HCT116 (cell line): ENCODE measurements around the gene TMEM244. TPM values are rescaled to one million over a fixed set of nuclear protein-coding genes. Genes with fewer than 3 reads are reported as not detected.

ENCODE experiments used
- ATAC-seq: fragments of 200-7000 bp; cut with Tn5 transposase; 2 replicates; pipeline ENCODE4 v1.9.1; 2020; ENCODE audit warnings: mild to moderate bottlenecking, moderate library complexity
- BruUV-seq: library from RNA; stranded (reverse); fragments of 400-500 nt; replicated peaks from 2 replicates; lab custom pipeline; 2021; lab: Mats Ljungman, UMichigan
- CTCF ChIA-PET: fragments of 300-600 bp; sonication (Branson Sonifier 250); formaldehyde crosslinking; loops from one replicate; lab custom pipeline; 2021; ENCODE audit warnings: antibody characterized with exemption; lab: Charles Lee
- POLR2A ChIA-PET: fragments of 300-600, 350-600 bp; sonication (Branson Sonifier 250); formaldehyde crosslinking; loops from one replicate; lab custom pipeline; 2021; ENCODE audit warnings: antibody characterized with exemption; lab: Charles Lee
- RAD21 ChIA-PET, 2 experiments: fragments of 300-600 bp; sonication (Branson Sonifier 250); formaldehyde crosslinking; loops; one replicate each; lab custom pipeline; 2023; ENCODE audit warnings: low total read pairs in 2 of 2; ENCODE audit not compliant: uncharacterized antibody in 2 of 2, unreplicated experiment in 2 of 2, low non-redundant PET in 1 of 2; lab: Charles Lee
- DNase-seq: peaks from one replicate; pipeline ENCODE4 v3.0.0-alpha.2; 2010; ENCODE audit warnings: low read depth, low spot score
- H2AFZ ChIP-seq: fragments of 200-600 bp; shearing (Covaris generic), sonication (generic); 2 replicates; pipeline ENCODE4 v1.6.1; 2017; ENCODE audit warnings: low read depth, mixed run types, mixed read lengths, antibody characterized with exemption, low read length; ENCODE audit not compliant: poor library complexity, severe bottlenecking
- H3K27ac ChIP-seq: 2 replicates; pipeline ENCODE4 v1.5.1; 2012; ENCODE audit warnings: low read depth, low read length
- H3K27me3 ChIP-seq: fragments of 200-600 bp; sonication (generic); 2 replicates; pipeline ENCODE4 v1.6.1; 2016; ENCODE audit warnings: mixed run types, low read length, mixed read lengths; ENCODE audit not compliant: insufficient read depth
- H3K36me3 ChIP-seq, 2 experiments: fragments of 200-500 bp in 1 of 2; fragments of 200-600 bp in 1 of 2; sonication (Bioruptor generic) in 1 of 2; sonication (generic) in 1 of 2; 2 replicates each; pipeline versions ENCODE4 v1.5.1 to v1.6.1; 2014 to 2016; ENCODE audit warnings: low read length in 2 of 2, inconsistent platforms in 1 of 2, mixed read lengths in 1 of 2, mixed run types in 1 of 2; ENCODE audit not compliant: insufficient read depth in 2 of 2, control insufficient read depth in 1 of 2
- H3K4me1 ChIP-seq, 2 experiments: fragments of 200-600 bp in 1 of 2; sonication (generic) in 1 of 2; 2 replicates each; pipeline versions ENCODE4 v1.5.1 to v1.6.1; 2012 to 2017; ENCODE audit warnings: low read length in 2 of 2, inconsistent platforms in 1 of 2, mild to moderate bottlenecking in 1 of 2, mixed read lengths in 1 of 2, mixed run types in 1 of 2, moderate library complexity in 1 of 2; ENCODE audit not compliant: insufficient read depth in 2 of 2, control insufficient read depth in 1 of 2
- H3K4me2 ChIP-seq: fragments of 200-600 bp; sonication (generic); 2 replicates; pipeline ENCODE4 v1.6.1; 2017; ENCODE audit warnings: mixed run types, low read length, mixed read lengths
- H3K4me3 ChIP-seq, 2 experiments: fragments of 200-600 bp in 1 of 2; sonication (generic) in 1 of 2; replicated peaks in 1 of 2; 2 replicates each; pipeline ENCODE4 v1.5.1; 2011 to 2016; ENCODE audit warnings: low read length in 2 of 2, control low read depth in 1 of 2, low read depth in 1 of 2, mild to moderate bottlenecking in 1 of 2, mixed read lengths in 1 of 2, mixed run types in 1 of 2
- H3K79me2 ChIP-seq: fragments of 200-600 bp; sonication (generic); 2 replicates; pipeline ENCODE4 v1.6.1; 2017; ENCODE audit warnings: mild to moderate bottlenecking, mixed run types, low read length, moderate library complexity, mixed read lengths; ENCODE audit not compliant: insufficient read depth
- H3K9ac ChIP-seq: fragments of 200-600 bp; sonication (generic); 2 replicates; pipeline ENCODE4 v1.6.1; 2016; ENCODE audit warnings: low read length, mixed read lengths
- H3K9me2 ChIP-seq: fragments of 200-600 bp; sonication (generic), shearing (Covaris generic); 2 replicates; pipeline ENCODE4 v1.6.1; 2017; ENCODE audit warnings: mixed run types, mild to moderate bottlenecking, moderate library complexity; ENCODE audit not compliant: insufficient read depth
- H3K9me3 ChIP-seq, 2 experiments: fragments of 200-500 bp in 1 of 2; fragments of 200-600 bp in 1 of 2; sonication (Bioruptor generic) in 1 of 2; sonication (generic) in 1 of 2; 2 replicates each; pipeline ENCODE4 v1.6.1; 2014 to 2017; ENCODE audit warnings: low read length in 2 of 2, mixed read lengths in 2 of 2, inconsistent platforms in 1 of 2, low read depth in 1 of 2, mild to moderate bottlenecking in 1 of 2, mixed run types in 1 of 2, moderate library complexity in 1 of 2; ENCODE audit not compliant: control insufficient read depth in 1 of 2, insufficient read depth in 1 of 2
- H4K20me1 ChIP-seq: fragments of 200-600 bp; sonication (generic), shearing (Covaris generic); 2 replicates; pipeline ENCODE4 v1.6.1; 2017; ENCODE audit warnings: mixed run types, mild to moderate bottlenecking, moderate library complexity; ENCODE audit not compliant: insufficient read depth
- ATF3 ChIP-seq: IDR thresholded peaks from 2 replicates; pipeline ENCODE4 v1.6.1; 2012
- CBX3 ChIP-seq: IDR thresholded peaks from 2 replicates; pipeline ENCODE4 v1.6.1; 2012; ENCODE audit warnings: low read depth
- CEBPB ChIP-seq: IDR thresholded peaks from 2 replicates; pipeline ENCODE4 v1.6.1; 2012; ENCODE audit warnings: low read depth
- EGR1 ChIP-seq: IDR thresholded peaks from 2 replicates; pipeline ENCODE4 v1.6.1; 2012; ENCODE audit warnings: low read depth
- ELF1 ChIP-seq: IDR thresholded peaks from 2 replicates; pipeline ENCODE4 v1.6.1; 2012; ENCODE audit warnings: low read depth, borderline replicate concordance
- EZH2 ChIP-seq: fragments of 200-600 bp; sonication (generic); IDR thresholded peaks from 2 replicates; pipeline ENCODE4 v1.6.1; 2017; ENCODE audit warnings: antibody characterized with exemption, mixed run types
- EZH2phosphoT487 ChIP-seq: fragments of 200-600 bp; IDR thresholded peaks from 2 replicates; pipeline ENCODE4 v1.6.1; 2018; ENCODE audit warnings: antibody characterized with exemption, borderline replicate concordance
- FOSL1 ChIP-seq: IDR thresholded peaks from 2 replicates; pipeline ENCODE4 v1.6.1; 2012; ENCODE audit warnings: low read depth
- JUND ChIP-seq: IDR thresholded peaks from 2 replicates; pipeline ENCODE4 v1.6.1; 2012
- MAX ChIP-seq: IDR thresholded peaks from 2 replicates; pipeline ENCODE4 v1.6.1; 2012
- POLR2AphosphoS5 ChIP-seq: IDR thresholded peaks from 2 replicates; pipeline ENCODE4 v1.6.1; 2011; ENCODE audit warnings: mild to moderate bottlenecking, low read depth, low read length, moderate library complexity
- REST ChIP-seq: IDR thresholded peaks from 2 replicates; pipeline ENCODE4 v1.6.1; 2012; ENCODE audit warnings: low read depth
- SIN3A ChIP-seq: IDR thresholded peaks from 2 replicates; pipeline ENCODE4 v1.6.1; 2012; ENCODE audit warnings: low read depth
- SP1 ChIP-seq: IDR thresholded peaks from 2 replicates; pipeline ENCODE4 v1.6.1; 2012; ENCODE audit warnings: low read depth
- SRF ChIP-seq: IDR thresholded peaks from 2 replicates; pipeline ENCODE4 v1.6.1; 2012; ENCODE audit warnings: low read depth
- TCF7L2 ChIP-seq: IDR thresholded peaks from 2 replicates; pipeline ENCODE4 v1.7.0; 2011; ENCODE audit warnings: borderline replicate concordance, inconsistent platforms; ENCODE audit not compliant: insufficient read depth, insufficient read length; ENCODE audit errors: extremely low read depth
- YY1 ChIP-seq: IDR thresholded peaks from 2 replicates; pipeline ENCODE4 v1.6.1; 2011; ENCODE audit warnings: low read length, low read depth, moderate library complexity, mild to moderate bottlenecking; ENCODE audit not compliant: insufficient replicate concordance; ENCODE audit errors: extremely low read depth
- ZBTB33 ChIP-seq: IDR thresholded peaks from 2 replicates; pipeline ENCODE4 v1.6.1; 2011; ENCODE audit warnings: mild to moderate bottlenecking, low read length, moderate library complexity; ENCODE audit not compliant: insufficient replicate concordance; ENCODE audit errors: extremely low read depth
- ZFX ChIP-seq: fragments of 450-650 bp; IDR thresholded peaks from 2 replicates; pipeline ENCODE4 v1.6.1; 2017
- ZNF274 ChIP-seq: fragments of 200-500 bp; sonication (Bioruptor generic); IDR thresholded peaks from 2 replicates; pipeline ENCODE4 v1.6.1; 2014; ENCODE audit warnings: mild to moderate bottlenecking, low read depth, low read length, inconsistent platforms
- intact Hi-C: fragments of 100-400 bp; cut with micrococcal nuclease; formaldehyde crosslinking; loops from 2 replicates; pipeline ENCODE4 v1.10.0; 2022
- total RNA-seq: library from RNA; stranded (reverse); gene quantifications from one replicate; pipeline ENCODE4 v1.2.1, GENCODE V29; 2021; ENCODE audit not compliant: unreplicated experiment

Gene TMEM244
- total RNA-seq, 1 experiment from 2014 or later: not detected

GRCh38 chr6:129889580-129889979 is 28.5 kb upstream of the TMEM244 start:
- Histone ChIP-seq H3K36me3 (no peaks in the 10 kb centered on the region), H3K9me2 (no peaks in the 10 kb centered on the region), H3K79me2 (no peaks in the 10 kb centered on the region), H3K4me1 (peaks cover 14 to 23% of the 10 kb centered on the region in 2 experiments), H3K9me3 (no peaks in the 10 kb centered on the region), H3K9ac (no peak overlapping the region), H2AFZ (peak overlapping the region; percentile 58), H3K27me3 (no peaks in the 10 kb centered on the region), H3K27ac (no peak overlapping the region; the same call in 1 of the 2 replicates), H3K4me2 (peak overlapping the region; percentile 15; the same call in 1 of the 2 replicates), H3K4me3 (no peak overlapping the region), H4K20me1 (no peaks in the 10 kb centered on the region)
- BruUV-seq: no TSS peak
- CTCF ChIA-PET: interaction anchor here (1.0 kb wide), 1 partner anchor 114 kb away, joined by 3 read pairs; no protein-coding TSS in a partner anchor
- RAD21 ChIA-PET: interaction anchor here in 1 of 2 experiments (0.5 kb wide), 1 partner anchor 557 kb away, joined by 3 read pairs; no protein-coding TSS in a partner anchor
- ATAC-seq (peak; percentile 54), DNase-seq (no peak)
- POLR2A ChIA-PET: interaction anchor here (1.3 kb wide), 1 partner anchor 36 kb away, joined by 4 read pairs; no protein-coding TSS in a partner anchor
- intact Hi-C loops: no loop called here
- TF ChIP-seq EZH2phosphoT487 (no peak), SIN3A (no peak), FOSL1 (peak; percentile 82), ZNF274 (no peak), EZH2 (no peak), YY1 (no peak), JUND (peak; percentile 74), ZBTB33 (no peak), POLR2AphosphoS5 (no peak), ZFX (no peak), ELF1 (no peak), SP1 (peak; percentile 36; the same call in 1 of the 2 replicates), CEBPB (no peak; the same call in 1 of the 2 replicates), SRF (no peak), ATF3 (no peak), MAX (no peak), CBX3 (peak; percentile 9; the same call in 1 of the 2 replicates), EGR1 (no peak), REST (no peak), TCF7L2 (no peak)
